VCaP (cell line): ENCODE data around the gene ZNF282.
A peak's percentile ranks its signal among the peaks of the same experiment; 100 is the strongest.

Experiments
- H3K27ac ChIP-seq: fragments of 450-650 bp; 2 replicates; pipeline ENCODE4 v1.5.1; 2017
- TF ChIP-seq, protein P1 (sequence below): fragments of 450-650 bp; conservative IDR thresholded peaks from 2 replicates; pipeline ENCODE4 v1.5.1; 2017; ENCODE audit warnings: mild to moderate bottlenecking, moderate library complexity

Gene ZNF282

DNA sequence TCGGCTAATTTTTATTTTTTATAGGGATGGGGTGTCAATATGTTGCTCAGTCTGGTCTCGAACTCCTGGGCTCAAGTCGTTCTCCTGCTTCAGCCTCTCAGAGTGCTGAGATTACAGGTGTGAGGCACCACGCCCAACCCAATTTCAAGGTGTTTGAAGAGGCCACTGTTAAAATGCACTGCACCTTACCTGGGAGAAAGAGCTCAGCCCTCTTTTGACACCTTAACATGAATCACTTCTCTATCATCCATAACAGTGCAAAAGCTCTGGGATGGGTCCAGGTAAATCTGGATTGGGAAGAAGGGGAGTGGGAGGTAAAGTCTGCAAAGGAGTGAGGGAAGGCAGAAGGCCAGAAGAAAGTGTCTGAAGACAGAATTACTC is 557 bp upstream of the ZNF282 start:
- H3K27ac ChIP-seq, result peak overlapping the region; percentile 99
- TF ChIP-seq, protein P1, sequence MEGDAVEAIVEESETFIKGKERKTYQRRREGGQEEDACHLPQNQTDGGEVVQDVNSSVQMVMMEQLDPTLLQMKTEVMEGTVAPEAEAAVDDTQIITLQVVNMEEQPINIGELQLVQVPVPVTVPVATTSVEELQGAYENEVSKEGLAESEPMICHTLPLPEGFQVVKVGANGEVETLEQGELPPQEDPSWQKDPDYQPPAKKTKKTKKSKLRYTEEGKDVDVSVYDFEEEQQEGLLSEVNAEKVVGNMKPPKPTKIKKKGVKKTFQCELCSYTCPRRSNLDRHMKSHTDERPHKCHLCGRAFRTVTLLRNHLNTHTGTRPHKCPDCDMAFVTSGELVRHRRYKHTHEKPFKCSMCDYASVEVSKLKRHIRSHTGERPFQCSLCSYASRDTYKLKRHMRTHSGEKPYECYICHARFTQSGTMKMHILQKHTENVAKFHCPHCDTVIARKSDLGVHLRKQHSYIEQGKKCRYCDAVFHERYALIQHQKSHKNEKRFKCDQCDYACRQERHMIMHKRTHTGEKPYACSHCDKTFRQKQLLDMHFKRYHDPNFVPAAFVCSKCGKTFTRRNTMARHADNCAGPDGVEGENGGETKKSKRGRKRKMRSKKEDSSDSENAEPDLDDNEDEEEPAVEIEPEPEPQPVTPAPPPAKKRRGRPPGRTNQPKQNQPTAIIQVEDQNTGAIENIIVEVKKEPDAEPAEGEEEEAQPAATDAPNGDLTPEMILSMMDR, result no peak

DNA sequence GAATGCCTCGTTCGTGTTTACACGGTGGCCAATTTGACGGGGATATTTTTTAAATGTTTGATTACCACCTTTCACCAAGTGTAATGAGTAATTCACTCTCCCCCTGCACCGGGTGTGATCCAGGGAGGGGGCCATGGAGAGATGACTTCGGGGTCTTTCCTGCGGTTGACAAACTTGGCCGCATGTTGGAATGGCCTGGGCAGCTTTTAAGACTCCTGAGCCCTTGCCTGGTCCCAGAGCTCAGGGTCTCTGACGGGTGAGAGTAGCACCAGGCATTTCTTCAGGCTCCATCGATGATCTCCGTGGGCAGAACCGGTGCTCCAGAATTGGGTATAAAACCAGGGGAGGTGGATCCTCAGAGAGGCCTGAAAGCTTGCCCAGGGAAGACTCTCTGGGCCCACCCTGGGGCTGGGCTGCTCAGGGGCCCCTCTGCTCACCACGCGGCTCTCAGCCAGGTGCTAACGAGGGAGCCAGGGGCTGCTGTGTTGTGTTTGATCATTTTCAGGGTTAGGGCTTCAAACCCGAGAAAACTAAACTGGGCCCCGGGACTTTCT is 882 bp downstream of the ZNF282 start:
- TF ChIP-seq, protein P1, result no peak
- H3K27ac ChIP-seq, result peak overlapping the region; percentile 99

- peak overlapping the region; percentile 99 for H3K27ac ChIP-seq
- TF ChIP-seq, protein P1, result no peak
Observed at GRCh38 chr7:149196705-149197171, 1.4 kb downstream of the ZNF282 start.

- peak overlapping the region; percentile 99; the same call in 1 of the 2 replicates for H3K27ac ChIP-seq
- TF ChIP-seq, protein P1, result no peak
Observed at GRCh38 chr7:149197675-149198074, 2.3 kb downstream of the ZNF282 start.

- H3K27ac ChIP-seq, result no peak overlapping the region
- TF ChIP-seq, protein P1, result no peak
Observed at GRCh38 chr7:149198161-149198816, 2.9 kb downstream of the ZNF282 start.

- no peak overlapping the region for H3K27ac ChIP-seq
- TF ChIP-seq, protein P1, result no peak
Observed at GRCh38 chr7:149199234-149199995, 4.1 kb downstream of the ZNF282 start.

GRCh38 chr7:149202831-149203231 is 7.5 kb downstream of the ZNF282 start:
- no peak overlapping the region for H3K27ac ChIP-seq
- TF ChIP-seq, protein P1, result no peak
